Measurements from ENCODE around the gene COG2. TPM values are rescaled to one million over a fixed set of nuclear protein-coding genes. Genes with fewer than 3 reads are reported as not detected.

COG2 gene
- total and polyA plus RNA-seq, 2 of the 13 experiments (the other 11 are each of a cell fraction or from before 2014, with no cell fraction given): 16.8 to 36.3 TPM

DNA sequence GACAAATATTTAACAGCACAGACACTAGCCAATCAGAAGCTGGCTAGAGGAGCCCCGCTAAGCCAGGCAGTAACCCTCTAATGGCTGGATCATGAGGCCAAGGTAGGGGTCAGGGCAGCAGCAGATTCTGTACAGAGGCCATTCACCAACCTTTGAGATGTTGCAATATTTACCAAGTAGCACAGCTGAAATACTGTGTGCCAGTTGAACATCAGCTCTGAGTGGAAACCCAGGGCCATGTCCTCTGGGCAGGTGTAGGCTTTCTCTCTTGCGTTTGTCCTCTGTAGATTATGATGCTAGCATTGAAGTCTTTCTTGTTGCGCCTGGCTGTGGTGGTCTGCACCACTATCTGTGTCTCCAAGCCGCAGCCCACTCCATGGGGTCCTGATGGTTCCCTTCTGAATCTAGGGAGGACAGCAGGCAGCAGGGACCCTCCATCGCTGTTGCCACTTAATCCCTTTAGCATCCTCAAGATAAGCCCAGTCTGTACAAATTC is 2.5 kb upstream of the COG2 start (continued):
- TF ChIP-seq RBFOX2 (IDR thresholded peaks at IDR 0.05; ENCODE audit: low read depth, low read length) (0 out of 2 replicates have a peak, but pooled peaks have one; percentile 21), NFKBIZ (CRISPR knock-in tag; IDR thresholded peaks at IDR 0.05) (peak; percentile 78; the same call in 1 of the 2 replicates), MXD4 (CRISPR knock-in tag; IDR thresholded peaks at IDR 0.05) (peak; percentile 79; the same call in 1 of the 2 replicates), ZNF883 (CRISPR knock-in tag; IDR thresholded peaks at IDR 0.05; ENCODE audit: not compliant biosample characterization) (no peak), KDM5A (IDR thresholded peaks at IDR 0.05; ENCODE audit: borderline replicate concordance, low read length) (no peak), ZNF841 (CRISPR knock-in tag; IDR thresholded peaks at IDR 0.05; ENCODE audit: borderline replicate concordance) (no peak), TBX3 (IDR thresholded peaks at IDR 0.05; ENCODE audit: borderline replicate concordance) (0 out of 2 replicates have a peak, but pooled peaks have one; percentile 12), MED8 (CRISPR knock-in tag; IDR thresholded peaks at IDR 0.05; ENCODE audit: insufficient replicate concordance) (no peak), ATM (IDR thresholded peaks at IDR 0.05; ENCODE audit: borderline replicate concordance) (no peak), KIAA2018 (CRISPR knock-in tag; IDR thresholded peaks at IDR 0.05; ENCODE audit: borderline replicate concordance) (no peak), ZNF720 (CRISPR knock-in tag; IDR thresholded peaks at IDR 0.05) (no peak), ZNF781 (CRISPR knock-in tag; IDR thresholded peaks at IDR 0.05; ENCODE audit: borderline replicate concordance, not compliant biosample characterization) (peak; percentile 85), ZNF3 (CRISPR knock-in tag; IDR thresholded peaks at IDR 0.05) (peak; percentile 63; the same call in 1 of the 2 replicates), ZSCAN25 (CRISPR knock-in tag; IDR thresholded peaks at IDR 0.05) (peak; percentile 83), ZSCAN21 (CRISPR knock-in tag; IDR thresholded peaks at IDR 0.05; ENCODE audit: borderline replicate concordance) (no peak; the same call in 1 of the 2 replicates), HIVEP1 (CRISPR knock-in tag; IDR thresholded peaks at IDR 0.05) (no peak)
- TF ChIP-seq, protein P1, sequence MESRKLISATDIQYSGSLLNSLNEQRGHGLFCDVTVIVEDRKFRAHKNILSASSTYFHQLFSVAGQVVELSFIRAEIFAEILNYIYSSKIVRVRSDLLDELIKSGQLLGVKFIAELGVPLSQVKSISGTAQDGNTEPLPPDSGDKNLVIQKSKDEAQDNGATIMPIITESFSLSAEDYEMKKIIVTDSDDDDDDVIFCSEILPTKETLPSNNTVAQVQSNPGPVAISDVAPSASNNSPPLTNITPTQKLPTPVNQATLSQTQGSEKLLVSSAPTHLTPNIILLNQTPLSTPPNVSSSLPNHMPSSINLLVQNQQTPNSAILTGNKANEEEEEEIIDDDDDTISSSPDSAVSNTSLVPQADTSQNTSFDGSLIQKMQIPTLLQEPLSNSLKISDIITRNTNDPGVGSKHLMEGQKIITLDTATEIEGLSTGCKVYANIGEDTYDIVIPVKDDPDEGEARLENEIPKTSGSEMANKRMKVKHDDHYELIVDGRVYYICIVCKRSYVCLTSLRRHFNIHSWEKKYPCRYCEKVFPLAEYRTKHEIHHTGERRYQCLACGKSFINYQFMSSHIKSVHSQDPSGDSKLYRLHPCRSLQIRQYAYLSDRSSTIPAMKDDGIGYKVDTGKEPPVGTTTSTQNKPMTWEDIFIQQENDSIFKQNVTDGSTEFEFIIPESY (CRISPR knock-in tag; IDR thresholded peaks at IDR 0.05): peak; percentile 40; the same call in 1 of the 2 replicates
- TF ChIP-seq, protein P2, sequence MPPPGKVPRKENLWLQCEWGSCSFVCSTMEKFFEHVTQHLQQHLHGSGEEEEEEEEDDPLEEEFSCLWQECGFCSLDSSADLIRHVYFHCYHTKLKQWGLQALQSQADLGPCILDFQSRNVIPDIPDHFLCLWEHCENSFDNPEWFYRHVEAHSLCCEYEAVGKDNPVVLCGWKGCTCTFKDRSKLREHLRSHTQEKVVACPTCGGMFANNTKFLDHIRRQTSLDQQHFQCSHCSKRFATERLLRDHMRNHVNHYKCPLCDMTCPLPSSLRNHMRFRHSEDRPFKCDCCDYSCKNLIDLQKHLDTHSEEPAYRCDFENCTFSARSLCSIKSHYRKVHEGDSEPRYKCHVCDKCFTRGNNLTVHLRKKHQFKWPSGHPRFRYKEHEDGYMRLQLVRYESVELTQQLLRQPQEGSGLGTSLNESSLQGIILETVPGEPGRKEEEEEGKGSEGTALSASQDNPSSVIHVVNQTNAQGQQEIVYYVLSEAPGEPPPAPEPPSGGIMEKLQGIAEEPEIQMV (CRISPR knock-in tag; IDR thresholded peaks at IDR 0.05; ENCODE audit: low read depth): 0 out of 2 replicates have a peak, but pooled peaks have one; percentile 54
